Astrocyte of the cerebellum (primary cell): ENCODE measurements around the gene AKNAD1.
"Not testable (repeated sequence)": the region's sequence is repeated elsewhere in the genome, so short reads cannot be mapped to it uniquely, and the experiment has no call there.

Experiments used
- DNase-seq: peaks from one replicate; pipeline ENCODE4 v3.0.0-alpha.2; 2011; ENCODE audit warnings: low read depth
- H3K4me3 ChIP-seq: 2 replicates; pipeline ENCODE4 v1.5.1; 2011; ENCODE audit warnings: mild to moderate bottlenecking, low read depth, low read length, moderate library complexity
- in situ Hi-C: cut with HindIII; loops from 2 replicates; pipeline ENCODE4 v1.10.0; 2017; ENCODE audit warnings: low sequenced_read_pairs
- TF ChIP-seq, protein P1 (sequence below): IDR thresholded peaks from 2 replicates; pipeline ENCODE4 v1.5.1; 2012; ENCODE audit warnings: low read length, low read depth, moderate library complexity, mild to moderate bottlenecking; ENCODE audit errors: missing control alignments

The AKNAD1 gene

GRCh38 chr1:108801101-108801500 is 55.8 kb downstream of the AKNAD1 start:
- TF ChIP-seq, protein P1, sequence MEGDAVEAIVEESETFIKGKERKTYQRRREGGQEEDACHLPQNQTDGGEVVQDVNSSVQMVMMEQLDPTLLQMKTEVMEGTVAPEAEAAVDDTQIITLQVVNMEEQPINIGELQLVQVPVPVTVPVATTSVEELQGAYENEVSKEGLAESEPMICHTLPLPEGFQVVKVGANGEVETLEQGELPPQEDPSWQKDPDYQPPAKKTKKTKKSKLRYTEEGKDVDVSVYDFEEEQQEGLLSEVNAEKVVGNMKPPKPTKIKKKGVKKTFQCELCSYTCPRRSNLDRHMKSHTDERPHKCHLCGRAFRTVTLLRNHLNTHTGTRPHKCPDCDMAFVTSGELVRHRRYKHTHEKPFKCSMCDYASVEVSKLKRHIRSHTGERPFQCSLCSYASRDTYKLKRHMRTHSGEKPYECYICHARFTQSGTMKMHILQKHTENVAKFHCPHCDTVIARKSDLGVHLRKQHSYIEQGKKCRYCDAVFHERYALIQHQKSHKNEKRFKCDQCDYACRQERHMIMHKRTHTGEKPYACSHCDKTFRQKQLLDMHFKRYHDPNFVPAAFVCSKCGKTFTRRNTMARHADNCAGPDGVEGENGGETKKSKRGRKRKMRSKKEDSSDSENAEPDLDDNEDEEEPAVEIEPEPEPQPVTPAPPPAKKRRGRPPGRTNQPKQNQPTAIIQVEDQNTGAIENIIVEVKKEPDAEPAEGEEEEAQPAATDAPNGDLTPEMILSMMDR, result no peak
- no peak overlapping the region for H3K4me3 ChIP-seq
- in situ Hi-C loops, result no loop called here
- no peak for DNase-seq

GRCh38 chr1:108799001-108799400 is 57.9 kb downstream of the AKNAD1 start:
- no peak overlapping the region for H3K4me3 ChIP-seq
- no peak for DNase-seq
- TF ChIP-seq, protein P1, result no peak
- in situ Hi-C loops, result no loop called here

DNA sequence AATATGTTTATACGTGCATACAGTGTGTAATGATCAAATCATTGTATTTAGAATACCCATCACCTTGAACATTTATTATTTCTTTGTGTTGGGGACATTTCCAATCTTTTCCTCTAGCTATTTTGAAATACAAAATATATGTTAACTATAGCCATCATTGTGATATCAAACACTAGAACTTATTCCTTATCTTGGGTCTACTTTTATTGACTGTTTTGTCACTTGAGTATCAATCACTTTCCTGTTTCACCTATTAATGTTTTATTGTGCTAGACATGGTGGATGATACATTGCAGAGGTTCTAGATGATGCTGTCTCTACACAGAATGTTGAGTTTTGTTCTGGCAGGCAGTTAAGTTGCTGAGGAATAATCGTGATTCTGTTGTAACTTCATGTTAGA is 64.5 kb downstream of the AKNAD1 start:
- TF ChIP-seq, protein P1, result no peak
- in situ Hi-C loops, result no loop called here
- no peak overlapping the region for H3K4me3 ChIP-seq

GRCh38 chr1:108791790-108792189 is 65.1 kb downstream of the AKNAD1 start:
- in situ Hi-C loops, result no loop called here
- H3K4me3 ChIP-seq, result no peak overlapping the region
- TF ChIP-seq, protein P1, result no peak
- no peak for DNase-seq

More for the DNA sequence above, 64.5 kb downstream of the AKNAD1 start:
- DNase-seq, result no peak

GRCh38 chr1:108785880-108786279 is 71.0 kb downstream of the AKNAD1 start:
- in situ Hi-C loops, result no loop called here
- DNase-seq, result no peak
- no peak overlapping the region for H3K4me3 ChIP-seq
- TF ChIP-seq, protein P1, result no peak

- DNase-seq, result no peak
- TF ChIP-seq, protein P1, result no peak
- no peak overlapping the region for H3K4me3 ChIP-seq
- in situ Hi-C loops, result no loop called here
Observed at GRCh38 chr1:108785264-108785663, 71.6 kb downstream of the AKNAD1 start.

GRCh38 chr1:108781575-108781944 is 75.3 kb downstream of the AKNAD1 start:
- in situ Hi-C loops, DNase-seq, H3K4me3 ChIP-seq: not testable (repeated sequence)
